Upper lobe of right lung (tissue), 1 donor: ENCODE data around the gene ABCF1. TPM values are rescaled to one million over a fixed set of nuclear protein-coding genes. Genes with fewer than 3 reads are reported as not detected.
A peak's percentile ranks its signal among the peaks of the same experiment; 100 is the strongest.

Experiments used
- ATAC-seq: fragments of 200-7000 bp; cut with Tn5 transposase; one replicate; pipeline ENCODE4 v1.9.1; 2020; ENCODE audit warnings: mild to moderate bottlenecking, moderate library complexity
- DNase-seq: peaks from one replicate; pipeline ENCODE4 v3.0.0-alpha.2; 2020
- H3K27ac ChIP-seq: fragments of 200-600 bp; one replicate; pipeline ENCODE4 v1.8.0; 2022
- H3K27me3 ChIP-seq: fragments of 200-600 bp; one replicate; pipeline ENCODE4 v1.8.0; 2022; ENCODE audit warnings: mild to moderate bottlenecking
- H3K36me3 ChIP-seq: fragments of 200-600 bp; one replicate; pipeline ENCODE4 v1.8.0; 2022
- H3K4me1 ChIP-seq: fragments of 200-600 bp; one replicate; pipeline ENCODE4 v1.8.0; 2022
- H3K4me3 ChIP-seq: fragments of 200-600 bp; one replicate; pipeline ENCODE4 v1.8.0; 2022; ENCODE audit warnings: mild to moderate bottlenecking
- H3K9me3 ChIP-seq: fragments of 200-600 bp; one replicate; pipeline ENCODE4 v1.8.0; 2022
- intact Hi-C: fragments of 100-400 bp; cut with DNase I; formaldehyde crosslinking; loops from one replicate; pipeline ENCODE4 v1.11.0; 2022
- total RNA-seq: library from RNA; stranded (reverse); fragmentation: NEBNext Ultra II Directional; extraction: Animal tissue kit (Norgen Biotek cat#: 25700); gene quantifications from one replicate; pipeline ENCODE4 v1.2.1, GENCODE V29; 2021
- TF ChIP-seq, protein P1 (sequence below): fragments of 200-600 bp; IDR thresholded peaks from one replicate; pipeline ENCODE4 v1.8.0; 2022; ENCODE audit warnings: antibody characterized with exemption
- donor health status: DM: no; HTN: yes; CAD: no; lungs with severe emphysema.

ABCF1 gene
- total RNA-seq, 1 donor from 2014 or later, result 42.5 TPM

DNA sequence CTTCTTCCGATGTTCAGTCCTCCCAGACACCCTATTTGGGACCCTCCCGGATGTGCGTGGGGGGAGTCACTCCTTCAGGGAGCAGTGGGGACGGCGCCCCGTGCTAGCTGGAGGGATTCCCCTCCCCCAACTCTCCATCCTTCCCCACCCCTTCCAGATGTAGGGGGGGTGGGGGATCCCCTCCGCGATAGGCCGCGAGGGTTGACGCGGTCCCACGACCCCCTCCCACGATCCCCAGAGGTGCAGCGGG lies 15.5 kb upstream of the ABCF1 start:
- no peak for ATAC-seq
- Histone ChIP-seq H3K4me1 (peaks cover 25% of the 10 kb centered on the region), H3K9me3 (no peaks in the 10 kb centered on the region), H3K4me3 (peak overlapping the region; percentile 92), H3K27me3 (no peaks in the 10 kb centered on the region), H3K27ac (peak overlapping the region; percentile 99), H3K36me3 (peaks cover 36% of the 10 kb centered on the region)
- TF ChIP-seq, protein P1, sequence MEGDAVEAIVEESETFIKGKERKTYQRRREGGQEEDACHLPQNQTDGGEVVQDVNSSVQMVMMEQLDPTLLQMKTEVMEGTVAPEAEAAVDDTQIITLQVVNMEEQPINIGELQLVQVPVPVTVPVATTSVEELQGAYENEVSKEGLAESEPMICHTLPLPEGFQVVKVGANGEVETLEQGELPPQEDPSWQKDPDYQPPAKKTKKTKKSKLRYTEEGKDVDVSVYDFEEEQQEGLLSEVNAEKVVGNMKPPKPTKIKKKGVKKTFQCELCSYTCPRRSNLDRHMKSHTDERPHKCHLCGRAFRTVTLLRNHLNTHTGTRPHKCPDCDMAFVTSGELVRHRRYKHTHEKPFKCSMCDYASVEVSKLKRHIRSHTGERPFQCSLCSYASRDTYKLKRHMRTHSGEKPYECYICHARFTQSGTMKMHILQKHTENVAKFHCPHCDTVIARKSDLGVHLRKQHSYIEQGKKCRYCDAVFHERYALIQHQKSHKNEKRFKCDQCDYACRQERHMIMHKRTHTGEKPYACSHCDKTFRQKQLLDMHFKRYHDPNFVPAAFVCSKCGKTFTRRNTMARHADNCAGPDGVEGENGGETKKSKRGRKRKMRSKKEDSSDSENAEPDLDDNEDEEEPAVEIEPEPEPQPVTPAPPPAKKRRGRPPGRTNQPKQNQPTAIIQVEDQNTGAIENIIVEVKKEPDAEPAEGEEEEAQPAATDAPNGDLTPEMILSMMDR, result no peak
- intact Hi-C loops, result no loop called here
- DNase-seq, result no peak

DNA sequence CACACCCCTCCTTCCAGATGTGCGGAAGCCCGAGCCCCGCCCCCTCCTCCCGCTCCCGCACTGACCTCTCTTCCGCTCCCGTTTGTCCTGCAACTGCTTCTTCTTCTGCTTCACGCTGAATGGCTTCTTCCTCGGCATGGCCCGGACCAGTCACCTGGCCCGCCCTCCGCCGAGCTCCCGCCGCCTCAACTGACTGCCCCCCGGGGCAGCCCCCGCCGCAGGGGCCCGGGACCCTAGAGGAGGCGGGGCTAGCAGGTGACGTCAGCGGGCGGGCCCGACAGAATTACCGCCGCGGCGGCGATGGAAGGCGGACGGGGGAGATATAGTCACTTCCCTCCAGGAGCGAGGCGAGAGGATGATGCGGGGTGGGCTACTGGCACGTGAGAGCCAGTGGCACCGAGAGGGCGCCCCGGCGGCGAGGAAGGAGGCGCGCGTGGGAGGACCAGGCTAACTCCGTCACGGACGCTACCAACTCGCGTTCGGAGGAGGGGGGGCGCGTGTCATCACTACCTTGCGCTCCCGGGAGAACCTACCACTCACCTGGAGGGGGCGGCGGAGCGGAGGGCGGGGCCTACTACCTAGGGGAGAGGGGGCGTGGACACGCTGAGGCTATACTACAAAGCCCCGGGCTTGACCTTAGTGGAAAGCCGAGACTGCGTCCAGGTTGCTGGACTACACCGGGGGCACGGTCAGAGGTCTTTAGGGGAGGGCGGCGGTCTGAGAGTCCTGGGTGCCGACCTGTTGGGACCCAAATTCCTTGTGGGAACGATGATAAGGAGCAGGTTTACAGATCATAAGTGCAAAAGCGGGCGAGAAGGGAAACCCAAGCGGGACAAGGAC lies 15.0 kb upstream of the ABCF1 start, which contains the start of gene GNL1:
Gene GNL1 (minus strand): TSS at position 424 of the 840 bp plus-strand sequence. CDS start 286 bp downstream, at position 138.
- DNase-seq (peak; percentile 99), ATAC-seq (peak; percentile 94)
- TF ChIP-seq, protein P1, result no peak
- peak within 1 kb of the TSS; percentile 99 for H3K27ac ChIP-seq
- intact Hi-C loops, result no loop called here
- peaks cover 32% of the 10 kb centered on the region for H3K36me3 ChIP-seq
- peak within 1 kb of the TSS; percentile 92 for H3K4me3 ChIP-seq
- no peaks in the 10 kb centered on the region for H3K27me3 ChIP-seq
- H3K9me3 ChIP-seq, result no peaks in the 10 kb centered on the region
- H3K4me1 ChIP-seq, result peaks cover 25% of the 10 kb centered on the region

DNA sequence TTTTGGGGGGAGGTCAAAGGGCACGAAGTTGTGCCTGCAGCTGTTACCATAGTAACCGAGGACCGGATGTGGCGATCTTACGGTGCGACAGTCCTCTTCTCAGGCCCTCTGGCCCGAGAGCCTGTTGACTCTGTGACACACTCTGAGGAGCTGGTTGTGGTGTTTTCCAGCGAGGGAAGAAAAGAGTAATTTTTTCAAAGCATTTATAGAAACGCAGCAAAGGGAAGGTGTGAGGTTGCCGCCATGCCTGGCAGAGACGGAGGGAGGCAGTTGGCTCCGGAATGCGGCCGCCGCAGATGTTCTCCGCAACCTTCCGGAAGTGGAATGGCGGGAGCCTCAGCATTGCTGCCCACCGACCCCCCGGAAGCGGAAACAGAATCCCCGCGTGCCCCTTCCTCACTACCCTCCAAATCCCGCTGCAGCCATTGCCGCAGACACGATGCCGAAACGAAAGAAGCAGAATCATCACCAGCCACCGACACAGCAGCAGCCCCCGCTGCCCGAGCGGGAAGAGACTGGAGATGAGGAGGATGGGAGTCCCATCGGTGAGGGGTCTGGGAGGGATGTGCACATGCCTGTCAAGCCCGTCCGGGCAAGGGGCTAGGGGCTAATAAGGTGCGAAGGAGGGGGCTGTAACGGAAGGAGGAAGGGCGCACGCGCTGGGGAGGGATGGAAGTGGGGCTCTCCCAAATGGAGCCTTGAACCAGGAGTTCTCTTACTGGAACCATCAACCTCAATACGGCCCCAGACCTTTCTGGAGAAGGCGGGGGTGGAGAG lies 14.1 kb upstream of the ABCF1 start, which contains the start of gene PRR3:
Gene PRR3 (plus strand): TSS at position 390 of the 777 bp plus-strand sequence. CDS start 50 bp downstream, at position 440.
- peak; percentile 92 for DNase-seq
- TF ChIP-seq, protein P1, result no peak
- intact Hi-C loops, result no loop called here
- H3K27me3 ChIP-seq, result no peaks in the 10 kb centered on the region
- peak; percentile 82 for ATAC-seq
- peak within 1 kb of the TSS; percentile 99 for H3K27ac ChIP-seq
- peak within 1 kb of the TSS; percentile 92 for H3K4me3 ChIP-seq
- H3K36me3 ChIP-seq, result peaks cover 32% of the 10 kb centered on the region
- no peaks in the 10 kb centered on the region for H3K9me3 ChIP-seq
- peaks cover 25% of the 10 kb centered on the region for H3K4me1 ChIP-seq

DNA sequence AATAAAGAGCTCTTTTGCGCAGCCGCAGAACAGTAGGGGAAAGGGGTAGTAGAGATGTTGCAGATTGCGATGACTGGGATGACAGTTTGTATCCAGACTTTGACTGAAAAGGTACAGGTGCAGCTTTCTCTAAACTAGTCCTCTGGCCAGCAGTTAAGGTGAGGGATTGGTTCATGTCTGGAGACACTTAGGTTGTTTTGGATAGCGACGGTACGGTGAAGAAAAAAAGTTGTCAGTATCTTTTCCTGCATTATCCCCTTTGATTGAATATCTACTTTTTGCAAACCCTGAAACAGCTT lies 13.6 kb upstream of the ABCF1 start:
- TF ChIP-seq, protein P1, result no peak
- Histone ChIP-seq H3K9me3 (no peaks in the 10 kb centered on the region), H3K27ac (peak overlapping the region; percentile 99), H3K27me3 (no peaks in the 10 kb centered on the region), H3K36me3 (peaks cover 32% of the 10 kb centered on the region), H3K4me3 (peak overlapping the region; percentile 92), H3K4me1 (peaks cover 25% of the 10 kb centered on the region)
- ATAC-seq, result no peak
- DNase-seq, result no peak
- intact Hi-C loops, result no loop called here

DNA sequence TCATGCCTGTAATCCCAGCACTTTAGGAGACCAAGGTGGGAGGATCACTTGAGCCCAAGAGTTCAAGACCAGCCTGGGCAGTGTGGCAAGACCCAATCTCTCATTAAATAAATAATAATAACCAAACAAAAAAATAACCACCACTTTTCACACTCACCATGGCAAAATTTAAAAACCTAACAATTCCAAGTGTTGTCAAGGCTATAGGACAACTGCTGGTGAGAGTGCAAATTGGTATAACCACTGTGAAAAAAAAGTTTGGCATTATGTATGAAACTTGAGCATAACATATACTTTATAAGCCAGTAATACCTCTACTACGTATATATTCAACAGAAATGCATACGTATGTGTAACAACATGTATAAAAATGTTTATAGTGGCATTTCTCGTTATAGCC lies 10.3 kb upstream of the ABCF1 start:
- Histone ChIP-seq H3K4me3 (no peak overlapping the region), H3K9me3 (no peaks in the 10 kb centered on the region), H3K27me3 (no peaks in the 10 kb centered on the region), H3K27ac (no peak overlapping the region), H3K36me3 (peaks cover 22% of the 10 kb centered on the region), H3K4me1 (peaks cover 11% of the 10 kb centered on the region)
- ATAC-seq (no peak), DNase-seq (no peak)
- intact Hi-C loops, result no loop called here
- TF ChIP-seq, protein P1, result no peak
